KOPT-K1 (cell line): Measurements from ENCODE around the gene NUP188.

Source experiments
- H3K27ac ChIP-seq: fragments of 200-600 bp; sonication (generic); 2 replicates; pipeline ENCODE4 v1.5.1; 2016; ENCODE audit warnings: antibody characterized with exemption, mild to moderate bottlenecking, low read depth, low read length; ENCODE audit not compliant: poor library complexity, severe bottlenecking
- H3K36me3 ChIP-seq: fragments of 200-600 bp; sonication (generic); 2 replicates; pipeline ENCODE4 v1.5.1; 2017; ENCODE audit warnings: antibody characterized with exemption, mild to moderate bottlenecking, low read length, moderate library complexity; ENCODE audit not compliant: insufficient read depth
- H3K9me3 ChIP-seq: fragments of 200-600 bp; sonication (generic); 2 replicates; pipeline ENCODE4 v1.5.1; 2017; ENCODE audit warnings: antibody characterized with exemption, low read length, mild to moderate bottlenecking; ENCODE audit not compliant: insufficient read depth, poor library complexity, severe bottlenecking

The NUP188 gene

DNA sequence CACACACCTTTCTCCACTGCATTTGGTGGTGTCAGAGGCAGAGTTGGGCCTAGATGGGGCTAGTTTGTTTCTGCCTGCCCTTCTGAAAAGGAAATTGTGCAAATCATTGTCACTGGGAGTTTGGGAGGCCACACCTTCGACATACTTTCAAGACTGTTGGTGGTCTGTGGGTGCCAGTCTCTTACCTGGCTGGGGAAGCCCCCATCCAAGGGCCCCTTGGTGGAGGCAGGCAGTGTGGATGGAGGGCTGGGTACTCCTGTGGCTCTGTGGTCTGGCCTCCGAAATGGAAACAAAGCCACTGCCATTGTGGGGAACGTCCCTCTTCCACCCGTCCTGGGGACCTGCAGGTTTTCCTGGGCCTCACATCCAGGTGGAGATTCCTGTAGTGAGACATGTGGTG lies 37.6 kb upstream of the NUP188 start:
- no peaks in the 10 kb centered on the region for H3K9me3 ChIP-seq
- peaks cover 69% of the 10 kb centered on the region for H3K36me3 ChIP-seq
- no peak overlapping the region for H3K27ac ChIP-seq

DNA sequence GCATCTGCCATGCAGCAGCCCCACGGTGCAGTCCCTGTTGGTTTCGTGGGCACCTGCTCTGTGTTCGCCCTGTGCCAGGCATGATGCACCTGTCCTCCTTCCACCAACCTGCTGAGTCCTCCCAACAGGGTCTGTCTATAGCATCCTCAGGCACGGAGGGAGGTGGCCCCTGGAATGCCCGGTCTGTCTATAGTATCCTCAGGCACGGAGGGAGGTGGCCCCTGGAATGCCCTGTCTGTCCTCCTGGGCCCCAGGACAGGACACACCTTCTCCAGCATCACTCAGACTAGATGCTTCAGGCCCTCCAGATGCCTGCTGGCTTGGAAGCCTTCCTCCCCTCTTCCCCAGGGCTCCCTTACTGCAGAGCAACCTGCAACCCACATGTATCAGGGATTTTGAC lies 36.6 kb upstream of the NUP188 start:
- no peaks in the 10 kb centered on the region for H3K9me3 ChIP-seq
- H3K36me3 ChIP-seq: peaks cover 70% of the 10 kb centered on the region
- no peak overlapping the region for H3K27ac ChIP-seq

DNA sequence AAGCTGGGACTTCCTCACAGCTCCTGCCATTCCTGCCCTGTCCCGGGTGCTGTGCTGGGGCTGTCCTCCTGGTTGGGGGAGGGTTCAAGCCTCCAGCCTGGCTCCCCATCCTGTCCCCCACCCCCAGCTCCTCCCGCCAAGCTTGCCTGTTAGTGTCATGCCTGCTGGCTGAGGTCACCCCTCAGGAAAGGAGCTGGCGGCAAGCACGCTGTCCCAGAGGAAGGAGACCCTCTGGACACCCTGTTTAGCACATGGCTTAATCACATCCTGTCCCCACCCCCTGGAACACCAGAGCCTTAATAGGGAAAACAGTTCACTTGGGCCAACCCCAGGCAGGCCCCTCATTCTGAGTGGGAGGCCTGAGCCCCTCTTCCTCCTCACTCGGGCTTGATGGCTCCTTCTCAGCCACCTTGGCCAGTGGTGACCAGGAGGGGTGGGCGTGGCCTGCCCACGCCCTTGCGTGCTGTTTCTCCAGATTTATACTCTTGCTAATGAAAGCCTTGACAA lies 35.9 kb upstream of the NUP188 start:
- peaks cover 75% of the 10 kb centered on the region for H3K36me3 ChIP-seq
- no peaks in the 10 kb centered on the region for H3K9me3 ChIP-seq
- H3K27ac ChIP-seq: no peak overlapping the region

DNA sequence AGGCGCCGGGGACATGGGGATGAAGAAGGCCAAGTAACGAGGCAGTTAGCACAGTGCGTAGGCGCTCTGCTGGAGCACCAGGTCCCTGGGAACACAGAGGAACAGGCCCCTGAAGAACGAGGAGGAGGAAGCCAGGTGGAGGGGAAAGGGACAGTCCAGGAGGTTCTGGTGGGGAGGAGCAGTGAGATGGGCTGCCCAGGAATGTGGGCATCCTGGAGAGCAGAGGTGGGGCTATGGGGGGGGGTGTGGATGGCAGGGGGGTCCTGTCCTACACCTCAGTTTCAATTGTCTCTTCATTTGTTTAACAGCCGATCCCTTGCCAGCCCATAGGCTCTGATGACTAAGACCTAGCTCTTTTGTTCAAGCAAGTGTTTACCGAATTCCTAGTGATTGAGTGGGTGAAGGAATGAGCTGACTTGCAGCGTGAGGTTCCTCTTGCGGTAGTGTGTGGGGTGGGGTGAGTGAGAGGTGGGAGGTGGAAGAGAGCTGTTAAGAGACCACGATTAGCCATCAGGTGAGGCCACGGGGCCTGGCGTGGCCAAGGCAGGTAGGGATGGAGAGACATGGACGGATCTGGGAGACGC lies 35.1 kb upstream of the NUP188 start:
- Histone ChIP-seq H3K9me3 (no peaks in the 10 kb centered on the region), H3K27ac (no peak overlapping the region), H3K36me3 (peaks cover 73% of the 10 kb centered on the region)

DNA sequence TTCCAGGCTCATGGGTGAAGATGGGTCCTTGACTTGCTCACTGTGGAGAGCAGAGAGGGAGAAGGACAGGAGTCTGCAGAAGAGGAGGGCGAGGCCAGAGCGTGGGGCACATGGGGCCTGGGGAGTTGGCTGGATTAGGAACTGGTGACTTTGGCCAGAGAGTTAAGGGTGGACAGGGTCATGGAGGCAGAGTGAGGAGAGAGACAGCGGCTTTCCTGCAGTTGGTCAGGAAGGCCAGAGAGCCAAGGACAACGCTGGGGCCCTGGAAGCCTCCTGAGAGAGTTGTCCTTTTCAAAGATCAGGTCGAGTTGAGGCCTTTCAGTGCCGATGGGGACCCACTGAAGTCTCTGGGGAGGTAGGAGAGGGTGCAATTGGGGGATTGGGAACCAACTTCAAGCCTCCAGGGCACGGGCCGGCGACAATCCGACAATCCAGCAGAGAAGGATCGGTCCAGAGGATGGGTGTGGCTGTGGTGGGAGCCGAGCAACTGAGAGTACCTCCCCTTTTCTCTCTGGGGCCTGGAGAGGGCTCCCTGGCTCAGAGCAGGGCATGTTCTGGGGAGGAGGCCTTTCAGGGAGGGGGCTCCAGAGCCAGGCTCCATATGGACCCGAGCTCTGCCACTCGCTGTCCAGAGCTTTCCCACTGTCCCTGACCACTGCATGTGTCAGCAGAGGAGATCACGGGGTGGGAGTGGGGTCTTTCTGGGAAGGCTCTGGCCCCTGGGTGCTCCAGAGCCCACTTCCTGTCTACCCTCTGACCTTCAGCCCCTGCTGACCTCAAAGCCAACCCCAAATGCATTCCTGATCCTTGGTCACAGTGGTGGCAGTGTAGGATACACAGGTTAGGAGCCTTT lies 34.2 kb upstream of the NUP188 start:
- peaks cover 73% of the 10 kb centered on the region for H3K36me3 ChIP-seq
- H3K27ac ChIP-seq: no peak overlapping the region
- H3K9me3 ChIP-seq: no peaks in the 10 kb centered on the region

DNA sequence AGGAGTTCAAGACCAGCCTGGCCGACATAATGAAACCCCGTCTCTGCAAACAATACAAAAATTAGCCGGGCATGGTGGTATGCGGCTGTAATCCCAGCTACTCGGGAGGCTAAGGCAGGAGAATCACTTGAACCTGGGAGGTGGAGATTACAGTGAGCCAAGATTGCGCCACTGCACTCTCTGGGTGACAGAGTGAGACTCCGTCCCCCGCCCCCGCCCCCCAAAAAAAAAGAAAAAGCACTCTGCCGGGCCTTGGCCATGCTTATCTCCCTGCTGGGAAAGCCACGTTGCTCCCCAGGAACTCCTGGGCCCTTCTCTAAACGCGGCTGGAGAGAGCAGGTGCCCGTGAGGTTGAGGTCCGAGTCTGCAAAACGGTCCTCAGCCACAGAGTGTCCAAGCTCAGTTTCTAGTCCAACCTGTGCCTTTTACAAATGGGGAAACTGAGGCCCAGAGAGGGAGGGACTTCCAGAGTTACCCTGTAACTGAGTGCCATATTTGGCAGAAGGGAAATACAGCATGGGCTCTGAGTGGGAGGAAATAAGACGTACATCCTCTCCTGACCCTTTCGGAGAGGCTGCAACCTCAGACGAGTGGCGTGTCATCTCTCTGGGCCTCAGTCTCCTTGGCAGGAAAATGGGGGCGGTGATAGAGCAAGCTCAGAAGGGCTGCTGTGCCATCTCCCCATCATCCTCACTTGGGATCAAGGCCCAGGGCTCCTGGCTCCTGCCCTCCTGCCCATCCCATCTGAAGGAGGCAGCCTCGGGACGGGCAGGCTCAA lies 33.3 kb upstream of the NUP188 start:
- H3K36me3 ChIP-seq: peaks cover 65% of the 10 kb centered on the region
- no peaks in the 10 kb centered on the region for H3K9me3 ChIP-seq
- no peak overlapping the region for H3K27ac ChIP-seq

DNA sequence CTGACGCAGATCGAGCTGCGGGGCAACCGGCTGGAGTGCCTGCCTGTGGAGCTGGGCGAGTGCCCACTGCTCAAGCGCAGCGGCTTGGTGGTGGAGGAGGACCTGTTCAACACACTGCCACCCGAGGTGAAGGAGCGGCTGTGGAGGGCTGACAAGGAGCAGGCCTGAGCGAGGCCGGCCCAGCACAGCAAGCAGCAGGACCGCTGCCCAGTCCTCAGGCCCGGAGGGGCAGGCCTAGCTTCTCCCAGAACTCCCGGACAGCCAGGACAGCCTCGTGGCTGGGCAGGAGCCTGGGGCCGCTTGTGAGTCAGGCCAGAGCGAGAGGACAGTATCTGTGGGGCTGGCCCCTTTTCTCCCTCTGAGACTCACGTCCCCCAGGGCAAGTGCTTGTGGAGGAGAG lies 31.3 kb upstream of the NUP188 start:
- Histone ChIP-seq H3K36me3 (peaks cover 49% of the 10 kb centered on the region; the same call in 1 of the 2 replicates), H3K27ac (no peak overlapping the region), H3K9me3 (no peaks in the 10 kb centered on the region)

DNA sequence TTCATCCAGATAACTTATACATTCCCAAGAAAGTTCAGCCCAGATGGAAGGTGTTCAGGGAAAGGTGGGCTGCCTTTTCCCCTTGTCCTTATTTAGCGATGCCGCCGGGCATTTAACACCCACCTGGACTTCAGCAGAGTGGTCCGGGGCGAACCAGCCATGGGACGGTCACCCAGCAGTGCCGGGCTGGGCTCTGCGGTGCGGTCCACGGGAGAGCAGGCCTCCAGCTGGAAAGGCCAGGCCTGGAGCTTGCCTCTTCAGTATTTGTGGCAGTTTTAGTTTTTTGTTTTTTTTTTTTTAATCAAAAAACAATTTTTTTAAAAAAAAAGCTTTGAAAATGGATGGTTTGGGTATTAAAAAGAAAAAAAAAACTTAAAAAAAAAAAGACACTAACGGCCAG lies 30.8 kb upstream of the NUP188 start:
- no peaks in the 10 kb centered on the region for H3K9me3 ChIP-seq
- peaks cover 48% of the 10 kb centered on the region; the same call in 1 of the 2 replicates for H3K36me3 ChIP-seq
- H3K27ac ChIP-seq: no peak overlapping the region

DNA sequence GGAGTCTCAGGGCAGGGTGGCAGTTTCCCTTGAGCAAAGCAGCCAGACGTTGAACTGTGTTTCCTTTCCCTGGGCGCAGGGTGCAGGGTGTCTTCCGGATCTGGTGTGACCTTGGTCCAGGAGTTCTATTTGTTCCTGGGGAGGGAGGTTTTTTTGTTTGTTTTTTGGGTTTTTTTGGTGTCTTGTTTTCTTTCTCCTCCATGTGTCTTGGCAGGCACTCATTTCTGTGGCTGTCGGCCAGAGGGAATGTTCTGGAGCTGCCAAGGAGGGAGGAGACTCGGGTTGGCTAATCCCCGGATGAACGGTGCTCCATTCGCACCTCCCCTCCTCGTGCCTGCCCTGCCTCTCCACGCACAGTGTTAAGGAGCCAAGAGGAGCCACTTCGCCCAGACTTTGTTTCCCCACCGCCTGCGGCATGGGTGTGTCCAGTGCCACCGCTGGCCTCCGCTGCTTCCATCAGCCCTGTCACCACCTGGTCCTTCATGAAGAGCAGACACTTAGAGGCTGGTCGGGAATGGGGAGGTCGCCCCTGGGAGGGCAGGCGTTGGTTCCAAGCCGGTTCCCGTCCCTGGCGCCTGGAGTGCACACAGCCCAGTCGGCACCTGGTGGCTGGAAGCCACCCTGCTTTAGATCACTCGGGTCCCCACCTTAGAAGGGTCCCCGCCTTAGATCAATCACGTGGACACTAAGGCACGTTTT lies 30.2 kb upstream of the NUP188 start:
- H3K27ac ChIP-seq: no peak overlapping the region
- no peaks in the 10 kb centered on the region for H3K9me3 ChIP-seq
- peaks cover 42% of the 10 kb centered on the region; the same call in 1 of the 2 replicates for H3K36me3 ChIP-seq

DNA sequence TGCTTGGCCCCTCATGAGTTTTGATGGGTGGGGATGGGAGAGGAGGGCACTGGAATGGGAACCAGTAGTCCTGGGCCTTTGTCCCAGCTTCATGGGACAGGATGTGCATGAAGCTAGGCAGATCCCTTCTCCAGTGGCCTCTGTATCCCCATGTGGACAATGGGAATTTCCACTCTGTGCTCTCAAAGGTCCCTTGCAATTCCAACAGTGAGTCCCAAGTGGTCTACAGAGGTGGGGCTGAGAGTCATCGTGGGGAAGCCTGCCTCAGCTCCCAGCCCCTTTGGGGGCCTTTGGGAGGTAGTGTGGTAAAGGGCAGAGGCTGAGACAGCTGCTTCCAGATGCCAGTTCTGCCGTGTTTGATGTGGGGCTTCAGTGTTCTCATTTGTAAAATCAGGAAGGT lies 28.6 kb upstream of the NUP188 start:
- peaks cover 31% of the 10 kb centered on the region; the same call in 1 of the 2 replicates for H3K36me3 ChIP-seq
- no peaks in the 10 kb centered on the region for H3K9me3 ChIP-seq
- H3K27ac ChIP-seq: no peak overlapping the region

DNA sequence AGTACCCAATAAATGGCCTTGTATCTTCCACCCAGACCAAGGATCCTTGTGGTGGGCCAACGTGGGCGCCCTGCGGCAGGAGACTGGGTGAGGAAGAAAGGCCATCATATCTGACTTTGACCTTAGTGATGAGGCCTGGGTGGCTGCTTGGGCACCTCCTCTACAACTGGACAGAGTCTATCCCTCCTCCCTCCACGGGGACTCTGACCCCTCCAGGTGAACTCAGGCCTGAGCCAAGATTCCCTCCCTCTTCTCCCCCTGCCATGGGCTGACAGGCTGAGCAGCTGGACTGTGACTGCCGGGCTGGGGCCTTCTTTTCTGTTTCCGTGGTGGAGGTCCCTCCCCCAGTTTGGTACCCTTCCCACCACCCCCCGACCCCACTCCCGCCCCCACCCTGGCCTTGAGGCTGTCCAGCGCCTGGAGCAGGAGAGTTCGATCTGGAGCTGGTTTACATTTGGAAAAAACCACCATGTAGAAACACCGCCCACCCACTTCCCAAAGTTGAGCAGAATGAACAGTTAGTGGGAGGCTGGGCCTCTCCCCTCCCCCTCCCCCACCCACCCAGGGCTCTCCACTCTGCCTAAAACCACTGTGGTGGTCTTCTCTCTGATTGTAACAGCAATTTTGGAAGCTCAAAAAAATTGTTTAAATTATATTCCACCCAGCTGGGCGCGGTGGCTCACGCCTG lies 28.0 kb upstream of the NUP188 start:
- Histone ChIP-seq H3K27ac (no peak overlapping the region), H3K9me3 (no peaks in the 10 kb centered on the region)

DNA sequence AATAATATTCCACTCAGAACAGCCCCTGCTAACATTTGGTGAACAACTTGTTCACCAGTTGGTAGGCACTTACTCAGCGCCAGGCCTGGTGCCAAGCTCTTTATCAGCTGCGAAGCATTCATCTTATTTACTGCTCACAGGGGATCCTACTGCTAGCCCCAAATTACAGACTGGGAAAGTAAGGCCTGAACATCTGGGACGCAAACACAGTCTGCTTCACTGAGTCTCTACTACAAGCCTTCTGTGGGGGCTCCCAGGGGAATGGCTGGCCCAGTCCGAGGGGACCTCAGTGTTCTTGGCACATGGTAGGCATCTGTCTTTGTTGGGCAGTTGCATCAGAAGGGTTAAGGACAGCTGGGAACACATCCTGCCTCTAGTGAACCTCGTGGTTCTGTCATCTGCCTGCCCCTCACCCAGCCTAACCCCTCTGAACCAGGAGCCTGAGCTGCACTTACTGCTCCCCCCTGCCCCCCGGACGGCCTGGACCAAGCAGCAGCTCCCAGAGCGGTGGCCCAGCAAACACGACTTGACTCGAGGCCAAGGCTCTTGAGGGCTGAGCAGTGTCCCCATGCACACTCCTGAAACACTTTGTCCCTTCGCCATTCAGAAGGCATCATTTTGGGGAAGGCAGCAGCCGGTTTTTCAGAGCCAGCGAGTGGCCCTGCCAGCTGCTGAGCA lies 27.0 kb upstream of the NUP188 start, which contains the start of gene PHYHD1:
Gene PHYHD1 (plus strand): TSS at position 602 of the 678 bp plus-strand sequence. CDS start 1,342 bp downstream, outside the sequence.
- H3K9me3 ChIP-seq: no peaks in the 10 kb centered on the region
- peaks cover 21% of the 10 kb centered on the region; the same call in 1 of the 2 replicates for H3K36me3 ChIP-seq
- H3K27ac ChIP-seq: no peak within 1 kb of the TSS

More for the DNA sequence above, 28.0 kb upstream of the NUP188 start:
- H3K36me3 ChIP-seq: peaks cover 25% of the 10 kb centered on the region; the same call in 1 of the 2 replicates

DNA sequence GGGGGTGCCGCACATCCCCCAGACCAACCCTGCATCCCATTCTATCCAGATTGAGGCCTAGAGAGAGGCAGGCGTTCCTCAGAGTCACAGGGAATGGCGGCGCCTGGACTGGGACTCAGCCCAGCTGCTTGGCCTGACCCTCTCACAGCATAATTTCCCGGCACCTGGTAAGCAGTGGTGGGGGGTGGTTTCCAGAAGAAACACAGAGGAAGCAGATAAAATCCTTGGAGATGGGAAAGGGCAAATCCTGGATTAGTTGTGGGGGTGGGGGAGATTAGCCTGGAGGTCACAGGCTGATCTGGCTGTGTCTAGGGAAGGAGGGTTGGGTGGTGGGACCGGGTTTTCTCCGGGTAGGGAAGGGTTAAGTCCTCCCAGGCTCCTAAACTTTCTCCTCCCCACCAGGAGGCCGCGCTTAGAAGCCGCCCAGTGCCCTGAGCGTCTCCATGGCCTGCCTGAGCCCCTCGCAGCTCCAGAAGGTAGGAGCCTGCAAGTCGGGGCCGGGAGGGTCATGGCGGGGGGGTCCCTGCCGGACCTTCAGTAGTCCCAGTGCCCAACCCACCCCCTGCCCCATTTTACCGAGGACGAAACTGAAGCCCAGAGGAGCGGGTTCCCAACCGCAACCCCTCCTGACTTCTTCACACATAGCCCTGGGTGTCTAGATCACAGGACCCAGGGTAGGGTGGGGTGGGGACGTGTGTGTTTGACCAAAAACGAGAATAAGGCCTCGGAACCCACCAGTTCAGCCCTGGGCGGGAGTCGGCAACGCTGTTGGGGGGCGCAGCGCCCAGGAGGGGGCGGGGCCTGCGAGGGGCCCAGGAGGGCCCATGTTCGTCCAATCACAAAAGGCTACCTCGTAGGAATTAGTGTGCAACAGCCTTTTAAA lies 25.4 kb upstream of the NUP188 start:
- H3K36me3 ChIP-seq: peaks cover 12% of the 10 kb centered on the region; the same call in 1 of the 2 replicates
- H3K9me3 ChIP-seq: no peaks in the 10 kb centered on the region
- H3K27ac ChIP-seq: no peak overlapping the region
